Activated T-helper 9 cell treated with anti-CD3 and anti-CD28 coated beads, Interleukin-2, amount 50 U/mL, for 16 hours (primary cell): ENCODE data around the gene POLR3E.
A peak's percentile ranks its signal among the peaks of the same experiment; 100 is the strongest.

Experiments
- DNase-seq: peaks from one replicate; pipeline ENCODE4 v3.0.0-alpha.2; 2020; ENCODE audit warnings: low read depth

Gene POLR3E, protein sequence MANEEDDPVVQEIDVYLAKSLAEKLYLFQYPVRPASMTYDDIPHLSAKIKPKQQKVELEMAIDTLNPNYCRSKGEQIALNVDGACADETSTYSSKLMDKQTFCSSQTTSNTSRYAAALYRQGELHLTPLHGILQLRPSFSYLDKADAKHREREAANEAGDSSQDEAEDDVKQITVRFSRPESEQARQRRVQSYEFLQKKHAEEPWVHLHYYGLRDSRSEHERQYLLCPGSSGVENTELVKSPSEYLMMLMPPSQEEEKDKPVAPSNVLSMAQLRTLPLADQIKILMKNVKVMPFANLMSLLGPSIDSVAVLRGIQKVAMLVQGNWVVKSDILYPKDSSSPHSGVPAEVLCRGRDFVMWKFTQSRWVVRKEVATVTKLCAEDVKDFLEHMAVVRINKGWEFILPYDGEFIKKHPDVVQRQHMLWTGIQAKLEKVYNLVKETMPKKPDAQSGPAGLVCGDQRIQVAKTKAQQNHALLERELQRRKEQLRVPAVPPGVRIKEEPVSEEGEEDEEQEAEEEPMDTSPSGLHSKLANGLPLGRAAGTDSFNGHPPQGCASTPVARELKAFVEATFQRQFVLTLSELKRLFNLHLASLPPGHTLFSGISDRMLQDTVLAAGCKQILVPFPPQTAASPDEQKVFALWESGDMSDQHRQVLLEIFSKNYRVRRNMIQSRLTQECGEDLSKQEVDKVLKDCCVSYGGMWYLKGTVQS

DNA sequence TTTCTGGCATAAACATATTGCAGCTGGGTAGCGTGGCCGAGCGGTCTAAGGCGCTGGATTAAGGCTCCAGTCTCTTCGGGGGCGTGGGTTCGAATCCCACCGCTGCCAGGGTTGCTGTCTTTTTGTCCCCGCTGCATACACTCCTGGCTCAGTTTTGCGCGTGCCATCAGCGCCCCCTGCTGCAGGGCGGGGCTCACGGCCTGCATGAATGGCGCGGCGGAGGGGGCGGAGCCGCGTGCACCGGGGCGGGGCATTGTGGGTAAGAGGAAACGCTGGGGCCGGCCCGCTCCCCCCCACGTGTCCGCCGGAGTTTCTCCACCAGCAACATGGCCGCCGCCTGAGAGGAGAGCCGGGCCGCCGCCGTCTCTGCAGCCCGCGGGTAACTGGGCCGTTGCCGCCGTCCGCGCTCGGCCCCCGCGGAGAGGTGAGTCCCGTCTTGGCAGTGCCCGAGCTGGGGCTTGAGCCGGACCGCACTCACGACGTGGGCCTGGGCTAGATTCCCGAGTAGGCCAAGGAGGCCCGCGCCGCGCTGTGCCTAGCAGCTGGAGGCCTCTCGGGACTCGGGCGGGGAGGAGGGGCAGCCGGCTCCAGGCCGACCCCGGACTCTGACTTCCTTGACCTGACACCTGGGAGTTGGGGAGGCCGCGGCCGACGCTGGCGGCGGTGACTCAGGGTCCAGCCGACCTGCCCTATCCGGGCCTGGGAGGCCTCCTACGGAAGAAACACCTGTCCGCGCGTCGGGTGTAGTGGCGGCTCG, at the start of gene POLR3E:
TSS of gene POLR3E (plus strand) at position 296 of the 757 bp plus-strand sequence. CDS start 5,560 bp downstream, outside the sequence.
- peak; percentile 100 for DNase-seq

DNA sequence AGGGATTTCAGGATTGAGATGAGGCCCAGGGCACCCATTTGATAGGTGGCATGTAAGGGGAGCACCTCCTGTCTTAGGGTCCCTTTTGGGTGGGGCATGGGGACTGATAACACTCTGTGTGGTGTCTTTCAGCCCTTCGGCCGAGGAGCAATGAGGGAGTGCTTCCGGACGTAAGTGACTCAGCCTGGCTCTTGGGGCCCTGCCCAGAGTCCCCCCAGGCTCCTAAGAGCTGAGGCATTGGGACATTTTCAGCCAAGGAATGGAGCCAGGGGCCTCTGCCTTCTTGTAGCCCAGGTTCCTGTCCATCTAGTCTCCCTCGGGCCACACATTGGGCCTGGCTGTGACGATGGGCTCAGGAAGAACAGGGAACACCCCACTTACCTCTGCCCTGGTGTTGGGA, 46.7 kb upstream of the POLR3E start:
- DNase-seq: no peak

DNA sequence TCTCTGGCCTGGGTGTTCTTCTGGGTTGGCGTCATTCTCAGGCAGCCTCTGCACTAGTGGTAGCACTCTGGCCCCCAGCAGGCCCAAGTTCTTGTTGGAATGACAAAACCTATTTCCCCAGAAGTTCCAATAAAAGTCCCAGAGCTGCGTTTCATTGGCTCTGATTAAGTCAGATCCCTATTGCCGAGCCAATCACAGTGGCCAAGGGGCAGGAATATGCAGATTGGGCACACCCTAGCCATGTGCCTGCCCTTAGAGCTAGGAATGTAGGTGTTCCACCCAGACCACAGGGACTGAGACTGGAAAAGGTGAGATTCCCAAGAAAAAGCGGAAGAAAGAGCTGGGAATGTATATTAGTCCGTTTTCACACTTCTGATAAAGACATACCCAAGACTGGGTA, 44.9 kb upstream of the POLR3E start:
- DNase-seq: no peak

DNA sequence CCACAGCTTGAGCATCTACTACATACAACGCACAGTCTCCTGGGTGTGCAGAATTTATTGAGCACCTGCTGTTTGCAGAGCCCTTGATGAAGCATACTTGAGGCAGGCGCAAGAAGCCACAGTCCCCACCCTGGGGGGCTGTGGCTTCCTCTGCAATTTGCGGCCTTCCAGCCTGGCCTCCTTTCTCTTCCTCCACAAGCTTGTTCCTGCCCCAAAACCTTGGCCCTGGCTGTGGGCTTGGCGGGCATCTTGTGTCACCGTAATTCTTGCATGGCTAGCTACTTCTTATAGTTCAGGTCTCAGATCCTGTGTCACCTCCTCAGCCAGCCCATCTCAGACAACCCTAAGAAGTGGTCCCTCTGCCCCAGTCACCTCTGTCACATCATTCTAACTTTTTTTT, 43.9 kb upstream of the POLR3E start:
- no peak for DNase-seq

DNA sequence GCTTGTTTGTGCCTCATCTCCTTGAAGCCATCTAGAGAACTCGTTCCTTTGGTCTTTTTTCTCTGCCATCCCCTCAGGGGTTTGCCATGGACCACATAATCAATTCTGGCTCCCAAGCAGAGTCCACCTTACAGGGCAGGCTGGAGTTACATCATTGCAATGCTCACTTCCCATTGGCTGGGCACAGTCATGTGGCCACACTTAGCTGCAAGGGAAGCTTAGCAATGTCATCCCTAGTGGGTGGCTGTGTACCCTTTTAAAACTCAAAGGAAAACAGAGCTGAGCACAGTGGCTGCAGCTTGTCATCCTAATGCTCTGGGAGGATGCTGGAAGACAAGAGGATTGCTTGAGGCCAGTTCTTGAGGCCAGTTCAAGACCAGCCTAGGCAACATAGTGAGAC, 41.9 kb upstream of the POLR3E start:
- no peak for DNase-seq

DNA sequence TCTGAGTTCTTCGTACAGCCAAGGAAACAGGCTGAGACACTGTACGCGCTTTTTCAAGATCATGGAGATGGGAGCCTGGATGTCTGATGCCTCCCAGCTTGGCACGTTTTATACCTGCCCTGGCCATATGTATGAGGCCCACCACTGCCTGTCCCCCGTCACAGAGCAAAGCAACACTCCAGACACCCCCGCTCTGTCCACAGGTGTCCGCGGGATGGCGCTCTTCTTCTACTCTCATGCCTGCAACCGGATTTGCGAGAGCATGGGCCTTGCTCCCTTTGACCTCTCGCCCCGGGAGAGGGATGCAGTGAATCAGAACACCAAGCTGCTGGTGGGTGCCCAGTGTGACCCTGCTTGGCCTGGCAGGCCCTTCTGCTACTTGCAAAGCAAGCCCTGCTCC, 39.8 kb upstream of the POLR3E start:
- DNase-seq: no peak

DNA sequence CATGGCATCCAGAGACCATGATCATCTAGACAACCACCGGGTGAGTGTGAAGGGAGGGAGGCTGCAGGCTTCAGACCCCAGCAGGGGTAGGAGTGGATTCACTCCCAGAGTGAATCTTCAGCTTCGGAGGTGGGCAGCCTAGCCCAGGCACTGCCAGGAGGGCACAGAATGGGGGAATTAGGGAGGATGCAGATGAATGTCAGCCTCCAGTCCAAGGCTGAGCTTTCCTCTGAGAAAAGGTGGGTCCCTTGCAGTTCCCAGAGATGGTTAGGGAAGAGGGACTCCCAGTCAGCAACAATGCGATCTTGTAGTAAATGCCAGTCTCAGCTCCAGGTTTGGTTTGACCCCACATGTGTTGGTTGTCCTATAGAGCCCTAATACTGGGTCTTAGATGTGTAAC, 36.7 kb upstream of the POLR3E start:
- DNase-seq: no peak

DNA sequence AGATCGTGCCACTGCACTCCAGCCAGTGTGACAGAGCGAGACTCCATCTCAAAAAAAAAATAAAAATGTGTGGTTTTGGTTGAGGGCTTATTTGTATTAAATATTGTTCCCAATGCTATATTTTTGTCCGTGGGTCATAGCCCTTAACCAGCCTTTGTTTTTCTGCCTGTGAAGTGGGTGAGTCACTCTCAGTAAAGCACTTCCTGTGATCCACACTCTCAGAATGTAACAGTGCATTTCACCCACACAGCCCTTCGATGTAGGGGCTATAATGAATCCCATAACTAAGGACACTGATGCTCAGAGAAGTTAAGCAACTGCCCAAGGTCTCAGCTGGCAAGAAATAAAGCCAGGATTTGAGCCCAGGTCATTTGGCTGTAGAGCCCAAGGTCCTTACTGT, 34.7 kb upstream of the POLR3E start:
- DNase-seq: no peak

DNA sequence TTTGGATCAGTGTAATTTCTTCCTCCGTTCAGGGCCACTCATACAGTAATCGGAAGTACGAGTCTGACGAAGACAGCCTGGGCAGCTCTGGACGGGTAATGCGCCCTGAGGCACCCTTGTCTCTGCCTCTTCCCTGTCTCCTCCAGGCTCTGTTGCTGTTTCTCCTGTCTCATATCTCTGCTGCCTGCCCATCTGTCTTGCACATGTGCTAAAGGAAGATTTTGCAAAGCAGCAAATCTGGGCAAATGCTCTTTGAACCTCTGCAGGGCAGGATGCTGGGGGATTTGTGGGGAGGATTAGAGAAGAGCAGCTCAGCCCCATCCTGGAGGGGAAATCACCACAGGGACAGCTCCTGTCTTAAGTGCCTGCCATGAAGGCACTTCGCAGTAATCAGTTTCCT, 32.4 kb upstream of the POLR3E start:
- no peak for DNase-seq

DNA sequence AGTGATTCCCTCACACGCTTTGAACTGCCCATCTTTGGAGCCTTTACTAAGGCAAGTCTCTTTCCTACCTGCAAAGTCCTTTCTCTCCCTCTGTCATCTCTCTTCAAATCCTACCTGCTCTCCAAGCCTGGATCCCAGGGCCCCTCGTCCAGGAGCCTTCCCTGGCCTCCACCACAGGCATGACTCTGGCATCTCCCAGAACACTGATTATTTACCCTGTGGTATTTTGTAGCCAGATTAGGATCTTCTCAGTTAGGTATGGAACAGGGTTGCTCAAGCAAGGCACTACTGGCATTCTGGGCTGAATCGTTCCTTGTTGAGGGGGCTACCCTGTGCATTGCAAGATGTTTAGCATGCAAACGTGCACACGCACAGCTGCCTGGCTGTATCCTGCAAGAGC, 31.9 kb upstream of the POLR3E start:
- DNase-seq: no peak

DNA sequence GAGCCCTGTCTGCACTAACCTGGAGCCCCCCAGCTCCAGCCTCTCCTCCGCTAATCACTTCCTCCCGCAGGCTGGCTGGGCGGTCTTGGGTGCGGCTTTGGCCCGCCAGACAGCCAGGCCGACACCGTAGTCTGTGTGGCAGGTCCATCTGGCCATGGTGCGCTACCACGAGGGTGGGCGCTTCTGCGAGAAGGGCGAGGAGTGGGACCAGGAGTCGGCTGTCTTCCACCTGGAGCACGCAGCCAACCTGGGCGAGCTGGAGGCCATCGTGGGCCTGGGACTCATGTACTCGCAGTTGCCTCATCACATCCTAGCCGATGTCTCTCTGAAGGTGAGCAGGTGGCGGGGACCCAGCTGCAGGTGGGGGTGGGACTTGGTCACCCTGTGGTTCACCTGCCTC, 30.7 kb upstream of the POLR3E start:
- DNase-seq: no peak

DNA sequence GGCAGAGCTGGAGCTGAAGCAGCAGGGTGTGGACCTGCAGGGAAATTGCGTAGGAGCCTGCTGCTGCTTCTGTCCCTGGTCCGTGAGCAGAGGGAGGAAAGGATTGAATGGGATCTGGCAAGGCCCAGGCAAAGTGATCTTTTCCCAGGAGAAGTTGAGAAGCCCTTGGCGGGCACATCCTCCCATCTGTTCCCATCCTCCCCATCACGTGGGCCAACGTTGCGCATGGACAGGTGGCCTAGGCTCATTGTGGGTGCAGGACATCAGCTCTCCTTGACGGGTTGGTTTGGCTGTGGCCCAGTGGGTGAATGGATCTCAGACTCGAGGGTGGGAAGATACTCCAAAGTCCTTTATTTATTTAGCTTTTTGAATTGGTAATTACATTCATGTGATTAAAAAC, 29.4 kb upstream of the POLR3E start:
- DNase-seq: no peak

DNA sequence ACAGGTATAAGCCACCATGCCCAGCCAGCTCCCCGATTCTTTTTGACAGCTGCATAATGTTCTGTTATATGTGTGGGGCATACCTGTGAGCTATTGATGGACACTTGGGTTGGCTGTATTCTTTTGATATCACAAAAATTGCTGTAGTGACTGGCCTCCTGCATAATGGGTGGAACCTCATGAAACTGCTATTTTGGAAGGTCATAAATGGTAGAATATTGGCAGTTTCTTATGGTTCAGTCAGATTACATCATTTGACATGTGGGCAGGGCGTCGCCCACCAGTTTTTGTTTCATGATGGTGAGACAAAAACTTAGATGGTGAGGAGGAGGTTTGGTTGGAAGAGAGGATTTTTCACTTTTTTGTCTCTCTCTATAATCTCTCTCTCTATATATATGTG, 26.7 kb upstream of the POLR3E start:
- no peak for DNase-seq

DNA sequence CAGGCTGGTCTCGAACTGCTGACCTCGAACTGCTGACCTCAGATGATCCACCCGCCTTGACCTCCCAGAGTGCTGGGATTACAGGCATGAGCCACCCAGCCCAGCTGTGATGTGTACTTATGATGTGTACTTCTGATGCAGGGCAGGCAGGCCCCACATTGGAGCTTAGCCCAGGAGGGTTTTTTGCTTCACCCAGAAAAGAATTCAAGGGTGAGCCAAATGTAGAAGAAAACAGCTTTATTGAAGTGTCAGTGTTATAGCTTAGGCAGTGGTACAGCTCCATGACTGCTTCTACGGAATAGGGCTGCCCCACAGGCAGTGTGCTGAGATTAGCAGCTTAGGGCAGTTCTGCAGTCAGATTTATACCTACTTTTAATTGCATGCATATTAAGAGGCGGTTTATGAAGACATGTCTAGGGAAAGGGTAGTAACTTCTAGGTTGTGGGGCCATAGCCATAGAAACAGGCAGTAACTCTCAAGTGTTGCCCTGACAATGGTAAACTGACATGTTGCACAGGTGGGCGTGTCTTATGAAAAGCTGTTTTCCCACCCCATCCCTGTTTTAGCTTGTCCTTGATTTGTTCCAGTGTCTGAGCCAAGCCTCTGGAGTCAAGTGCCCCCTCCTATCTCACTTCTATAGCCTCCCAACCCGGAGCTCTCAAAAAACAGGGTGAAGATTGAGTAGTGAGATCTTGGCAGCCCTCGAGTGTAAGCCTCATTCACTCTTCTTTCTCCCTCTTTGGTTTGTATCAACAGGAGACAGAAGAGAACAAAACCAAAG, 24.1 kb upstream of the POLR3E start:
- no peak for DNase-seq

DNA sequence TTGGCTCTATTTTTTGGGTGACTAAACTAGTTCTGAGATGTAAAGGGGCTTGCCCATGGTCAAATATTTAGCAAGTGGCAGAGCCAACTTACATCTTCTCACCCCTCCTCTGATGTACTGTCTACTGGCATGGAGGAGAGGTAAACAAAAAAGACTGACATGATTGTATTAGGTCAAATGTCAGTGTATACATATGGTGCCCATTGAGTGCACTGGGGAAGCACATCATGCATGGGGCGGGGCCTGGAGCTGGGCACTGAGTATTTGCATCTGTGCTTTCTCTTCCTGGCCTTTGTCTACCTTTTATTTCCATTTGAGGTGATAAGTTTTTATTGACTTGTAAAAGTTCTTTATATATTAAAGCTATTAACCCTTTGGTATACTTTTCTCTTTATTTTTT, 22.3 kb upstream of the POLR3E start:
- no peak for DNase-seq

DNA sequence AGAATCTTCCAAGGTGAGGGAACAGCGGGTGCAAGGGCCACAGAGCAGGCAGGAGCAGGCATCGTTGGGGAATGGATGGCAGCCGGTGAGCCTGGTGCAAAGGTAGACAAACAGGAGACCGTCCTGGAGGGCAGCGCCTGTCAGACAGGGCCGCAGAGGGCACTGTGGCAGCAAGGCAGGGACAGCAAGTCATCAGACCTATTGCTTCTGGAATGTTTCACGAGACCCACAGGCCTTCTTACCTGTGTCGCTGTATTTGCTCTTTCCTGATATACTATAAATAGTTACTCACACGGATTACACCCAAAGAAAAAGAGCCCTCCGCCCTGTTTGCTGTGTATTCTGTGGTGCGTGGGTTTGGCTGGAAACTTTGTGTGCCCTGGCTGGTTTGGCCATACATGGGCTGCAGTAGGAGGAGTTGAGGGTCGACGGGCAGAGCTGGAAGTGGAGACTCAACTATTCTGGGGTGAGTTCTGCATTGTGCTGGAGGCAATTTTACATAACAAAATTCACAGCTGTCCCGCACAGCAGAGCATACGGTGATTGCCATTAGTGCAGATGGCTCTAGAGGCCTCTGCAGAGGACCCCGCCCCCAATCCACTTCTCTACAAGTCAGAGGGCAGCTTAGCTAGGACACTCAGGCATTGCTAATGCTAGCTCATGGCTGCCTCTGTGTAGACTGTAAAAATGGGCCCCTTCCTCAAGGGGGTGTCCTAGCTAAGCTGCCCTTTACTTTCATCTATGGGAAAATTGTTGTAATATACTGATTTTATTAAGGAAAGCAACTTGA, 18.6 kb upstream of the POLR3E start:
- no peak for DNase-seq

DNA sequence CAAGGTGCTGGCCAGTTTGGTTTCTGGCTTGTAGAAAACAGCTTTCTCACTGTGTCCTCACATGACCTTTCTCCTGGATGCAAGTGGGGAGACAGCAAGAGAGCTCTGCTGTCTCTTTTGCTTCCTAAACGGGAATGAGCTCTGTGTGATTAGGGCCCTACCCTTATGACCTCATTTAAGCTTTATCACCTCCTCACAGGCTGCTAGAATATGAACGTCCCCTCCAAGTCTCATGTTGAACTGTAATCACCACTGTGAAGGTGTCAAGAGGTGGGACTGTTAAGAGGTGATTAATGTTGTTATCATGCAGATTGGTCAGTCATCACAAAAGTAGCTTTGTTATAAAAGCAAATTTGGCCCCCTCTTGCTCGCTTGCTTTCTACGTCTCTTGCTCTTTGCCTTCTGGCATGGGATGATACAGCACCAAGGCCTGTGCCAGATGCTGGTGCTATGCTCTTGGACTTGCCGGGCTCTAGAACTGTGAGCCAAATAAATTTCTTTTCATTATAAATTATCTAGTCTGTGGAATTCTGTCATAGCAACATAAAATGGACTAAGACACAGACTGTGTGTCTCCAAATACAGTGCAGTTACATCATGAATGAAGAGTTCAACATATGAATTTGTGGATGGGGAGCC, 14.8 kb upstream of the POLR3E start:
- no peak for DNase-seq

DNA sequence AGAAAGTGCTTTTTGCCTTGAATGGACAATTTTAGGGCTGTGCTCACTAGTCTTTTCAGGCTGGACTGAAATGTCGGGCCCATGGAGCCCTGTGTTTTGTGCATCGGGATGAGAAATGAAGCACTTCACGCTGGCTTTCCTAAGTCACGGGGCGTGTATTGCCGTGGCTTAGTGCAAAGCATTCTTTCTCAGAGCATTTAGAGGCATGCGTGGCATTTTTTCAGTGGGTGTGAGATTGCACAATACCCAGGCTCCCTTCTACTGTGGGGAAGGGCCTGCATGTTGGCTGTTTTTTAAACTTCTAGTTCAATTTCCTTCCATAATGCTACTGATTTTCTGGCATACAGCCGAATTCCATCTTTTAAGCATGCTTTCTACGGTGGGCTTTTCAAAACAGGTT, 12.6 kb upstream of the POLR3E start:
- DNase-seq: no peak

DNA sequence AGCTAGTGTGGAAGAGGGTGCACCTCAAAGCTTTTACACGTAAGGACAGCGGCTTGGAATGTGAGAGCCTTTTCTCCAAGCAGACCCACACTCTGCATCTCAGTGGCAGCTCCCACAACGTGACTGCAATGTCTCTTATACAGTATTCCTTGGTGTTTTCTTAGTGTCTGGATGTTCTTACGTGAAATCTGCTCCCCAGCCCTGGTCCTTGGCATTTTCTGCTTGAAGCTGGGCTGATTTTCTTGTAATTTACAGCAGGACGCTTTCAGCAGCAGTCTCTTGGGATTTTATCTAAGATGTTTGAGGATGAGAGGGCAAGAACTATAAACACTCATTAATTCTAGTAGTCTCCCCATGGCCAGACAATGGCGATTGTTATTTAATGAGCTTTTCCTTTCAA, 12.1 kb upstream of the POLR3E start:
- no peak for DNase-seq

DNA sequence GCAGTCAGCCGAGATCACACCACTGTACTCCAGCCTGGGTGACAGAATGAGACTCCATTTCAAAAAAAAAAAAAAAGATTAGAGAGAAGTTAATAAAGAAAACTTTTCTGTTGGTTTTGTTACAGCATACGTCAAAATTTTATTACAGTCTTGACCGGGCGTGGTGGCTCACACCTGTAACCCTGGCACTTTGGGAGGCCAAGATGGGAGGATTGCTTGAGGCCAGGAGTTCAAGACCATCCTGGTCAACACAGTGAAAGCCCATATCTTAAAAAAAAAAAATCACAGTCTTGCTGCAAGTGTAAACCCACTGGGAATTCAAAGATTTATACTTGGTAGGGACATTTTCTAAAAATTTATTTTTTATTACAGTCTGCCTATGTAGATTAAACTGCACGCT, 6.2 kb upstream of the POLR3E start:
- no peak for DNase-seq

DNA sequence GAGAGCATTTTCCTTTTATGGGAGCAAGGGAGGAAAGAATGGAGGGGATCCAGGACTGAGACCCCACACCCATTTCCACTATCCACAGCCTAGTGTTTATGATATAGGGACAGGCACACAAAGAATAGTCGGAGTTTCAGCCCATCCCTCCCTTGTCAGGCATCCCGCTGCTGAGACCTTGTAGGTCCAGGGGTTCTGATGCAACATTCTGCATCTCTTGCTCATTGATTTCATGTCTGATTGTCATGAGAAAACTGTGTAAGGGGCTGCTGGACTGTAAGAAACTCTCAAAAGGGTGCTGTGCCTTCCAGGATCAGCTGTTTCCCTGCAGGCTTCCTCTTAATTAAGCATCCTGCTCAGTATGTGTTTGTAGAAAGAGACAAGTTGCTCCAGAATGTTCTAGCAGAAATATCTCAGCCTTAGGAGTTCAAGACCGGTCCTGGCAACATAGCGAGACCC, 5.3 kb upstream of the POLR3E start:
- DNase-seq: no peak
